Activated CD8-positive, alpha-beta memory T cell treated with anti-CD3 and anti-CD28 coated beads for 4 hours (primary cell): ENCODE data around the gene SLC4A2.
"Not testable (repeated sequence)": the region's sequence is repeated elsewhere in the genome, so short reads cannot be mapped to it uniquely, and the experiment has no call there.

Experiments
- DNase-seq, 2 donors: peaks; one replicate each; pipeline ENCODE4 v3.0.0-alpha.2; 2020; ENCODE audit warnings: low read depth in 2 of 2

Gene SLC4A2

GRCh38 chr7:151059367-151060112 is at the start of gene SLC4A2:
SLC4A2 (plus strand) TSS chr7:151059589; CDS start chr7:151061988, 2,399 bp downstream.
- DNase-seq = peak; percentile 39 to 58

GRCh38 chr7:151010037-151010306 is 49.4 kb upstream of the SLC4A2 start:
- DNase-seq = no peak

GRCh38 chr7:151010307-151011096 is 48.9 kb upstream of the SLC4A2 start:
- DNase-seq = no peak

- DNase-seq = no peak
Measured at GRCh38 chr7:151011097-151011409, 48.3 kb upstream of the SLC4A2 start.

- DNase-seq = not testable (repeated sequence)
Measured at GRCh38 chr7:151011616-151012015, 47.8 kb upstream of the SLC4A2 start.

- DNase-seq = no peak
Measured at GRCh38 chr7:151012031-151012692, 47.2 kb upstream of the SLC4A2 start.

GRCh38 chr7:151012911-151013347 is 46.5 kb upstream of the SLC4A2 start:
- DNase-seq = no peak

- no peak for DNase-seq
Measured at GRCh38 chr7:151013356-151013732, 46.0 kb upstream of the SLC4A2 start.

- peak; percentile 53 to 74 for DNase-seq
Measured at GRCh38 chr7:151013733-151014497, 45.5 kb upstream of the SLC4A2 start.

GRCh38 chr7:151014950-151015349 is 44.4 kb upstream of the SLC4A2 start:
- no peak for DNase-seq

- no peak for DNase-seq
Measured at GRCh38 chr7:151015967-151016366, 43.4 kb upstream of the SLC4A2 start.

GRCh38 chr7:151016505-151016904 is 42.9 kb upstream of the SLC4A2 start:
- DNase-seq = no peak

- no peak for DNase-seq
Measured at GRCh38 chr7:151016942-151017341, 42.4 kb upstream of the SLC4A2 start.

- no peak for DNase-seq
Measured at GRCh38 chr7:151017370-151017952, 41.9 kb upstream of the SLC4A2 start.

GRCh38 chr7:151017953-151018420 is 41.4 kb upstream of the SLC4A2 start:
- peak; percentile 56 to 63 for DNase-seq

- no peak for DNase-seq
Measured at GRCh38 chr7:151018421-151019129, 40.8 kb upstream of the SLC4A2 start.

- DNase-seq = no peak
Measured at GRCh38 chr7:151019130-151019447, 40.3 kb upstream of the SLC4A2 start.

- DNase-seq = no peak
Measured at GRCh38 chr7:151020231-151020630, 39.2 kb upstream of the SLC4A2 start.

GRCh38 chr7:151023232-151023631 is 36.2 kb upstream of the SLC4A2 start:
- no peak for DNase-seq

GRCh38 chr7:151024435-151025056 is 34.8 kb upstream of the SLC4A2 start, which contains the start of gene ATG9B:
ATG9B (minus strand) TSS chr7:151024494; CDS start chr7:151024423, 71 bp downstream.
- DNase-seq = no peak
